NB4 (cell line): ENCODE results near the gene RABEPK.

ENCODE experiments used
- DNase-seq: peaks from one replicate; pipeline ENCODE4 v3.0.0; 2010; ENCODE audit warnings: low read depth
- H3K4me3 ChIP-seq: one replicate; pipeline ENCODE4 v1.5.1; 2011; ENCODE audit warnings: mild to moderate bottlenecking, low read depth, low read length, moderate library complexity
- MYC ChIP-seq: IDR thresholded peaks from 2 replicates; pipeline ENCODE4 v1.6.1; 2011; ENCODE audit warnings: low read depth, low read length
- POLR2A ChIP-seq: IDR thresholded peaks from 2 replicates; pipeline ENCODE4 v1.6.1; 2011; ENCODE audit warnings: mild to moderate bottlenecking; ENCODE audit not compliant: insufficient read length; ENCODE audit errors: extremely low read depth
- TF ChIP-seq, protein P1 (sequence below): IDR thresholded peaks from 2 replicates; pipeline ENCODE4 v1.6.1; 2011; ENCODE audit warnings: low read depth, low read length
- TF ChIP-seq, protein P2 (sequence below): IDR thresholded peaks from one replicate; pipeline ENCODE4 v1.5.1; 2012; ENCODE audit warnings: low read depth, low read length

Gene RABEPK

DNA sequence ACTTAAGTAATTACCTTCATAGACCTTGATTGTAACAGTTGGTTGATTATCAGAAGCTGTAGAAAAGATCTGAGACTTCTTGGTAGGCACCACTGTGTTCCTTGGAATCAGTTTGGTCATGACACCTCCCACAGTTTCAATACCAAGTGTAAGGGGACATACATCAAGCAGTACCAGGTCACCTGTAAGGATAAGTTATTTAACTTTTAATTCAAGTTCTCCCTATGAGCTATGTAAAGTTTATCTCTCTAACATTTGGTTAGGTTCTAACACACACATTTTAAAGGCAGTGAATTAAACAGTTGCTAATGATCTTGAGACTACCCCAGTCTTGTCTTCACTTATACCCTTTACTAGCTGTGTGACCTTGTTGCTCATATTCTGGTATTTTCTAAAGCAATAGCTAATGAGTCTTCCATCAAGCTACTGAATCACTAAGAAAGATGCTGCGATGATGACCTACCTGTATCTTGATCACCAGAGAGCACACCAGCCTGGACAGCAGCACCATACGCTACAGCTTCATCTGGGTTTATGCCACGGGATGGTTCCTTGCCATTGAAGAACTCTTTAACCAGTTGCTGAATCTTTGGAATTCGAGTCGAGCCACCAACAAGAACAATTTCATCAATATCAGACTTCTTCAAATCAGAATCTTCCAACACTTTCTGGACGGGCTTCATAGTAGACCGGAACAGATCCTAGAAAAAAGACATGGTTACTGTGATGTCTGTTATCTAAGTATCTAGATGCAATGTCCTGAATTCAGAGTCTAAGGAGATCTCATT is 38.0 kb downstream of the RABEPK start:
- TF ChIP-seq, protein P1, sequence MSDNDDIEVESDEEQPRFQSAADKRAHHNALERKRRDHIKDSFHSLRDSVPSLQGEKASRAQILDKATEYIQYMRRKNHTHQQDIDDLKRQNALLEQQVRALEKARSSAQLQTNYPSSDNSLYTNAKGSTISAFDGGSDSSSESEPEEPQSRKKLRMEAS: no peak
- TF ChIP-seq MYC: no peak
- TF ChIP-seq, protein P2, sequence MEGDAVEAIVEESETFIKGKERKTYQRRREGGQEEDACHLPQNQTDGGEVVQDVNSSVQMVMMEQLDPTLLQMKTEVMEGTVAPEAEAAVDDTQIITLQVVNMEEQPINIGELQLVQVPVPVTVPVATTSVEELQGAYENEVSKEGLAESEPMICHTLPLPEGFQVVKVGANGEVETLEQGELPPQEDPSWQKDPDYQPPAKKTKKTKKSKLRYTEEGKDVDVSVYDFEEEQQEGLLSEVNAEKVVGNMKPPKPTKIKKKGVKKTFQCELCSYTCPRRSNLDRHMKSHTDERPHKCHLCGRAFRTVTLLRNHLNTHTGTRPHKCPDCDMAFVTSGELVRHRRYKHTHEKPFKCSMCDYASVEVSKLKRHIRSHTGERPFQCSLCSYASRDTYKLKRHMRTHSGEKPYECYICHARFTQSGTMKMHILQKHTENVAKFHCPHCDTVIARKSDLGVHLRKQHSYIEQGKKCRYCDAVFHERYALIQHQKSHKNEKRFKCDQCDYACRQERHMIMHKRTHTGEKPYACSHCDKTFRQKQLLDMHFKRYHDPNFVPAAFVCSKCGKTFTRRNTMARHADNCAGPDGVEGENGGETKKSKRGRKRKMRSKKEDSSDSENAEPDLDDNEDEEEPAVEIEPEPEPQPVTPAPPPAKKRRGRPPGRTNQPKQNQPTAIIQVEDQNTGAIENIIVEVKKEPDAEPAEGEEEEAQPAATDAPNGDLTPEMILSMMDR: no peak
- TF ChIP-seq POLR2A: no peak
- no peak for DNase-seq
- H3K4me3 ChIP-seq: peak overlapping the region; percentile 99

DNA sequence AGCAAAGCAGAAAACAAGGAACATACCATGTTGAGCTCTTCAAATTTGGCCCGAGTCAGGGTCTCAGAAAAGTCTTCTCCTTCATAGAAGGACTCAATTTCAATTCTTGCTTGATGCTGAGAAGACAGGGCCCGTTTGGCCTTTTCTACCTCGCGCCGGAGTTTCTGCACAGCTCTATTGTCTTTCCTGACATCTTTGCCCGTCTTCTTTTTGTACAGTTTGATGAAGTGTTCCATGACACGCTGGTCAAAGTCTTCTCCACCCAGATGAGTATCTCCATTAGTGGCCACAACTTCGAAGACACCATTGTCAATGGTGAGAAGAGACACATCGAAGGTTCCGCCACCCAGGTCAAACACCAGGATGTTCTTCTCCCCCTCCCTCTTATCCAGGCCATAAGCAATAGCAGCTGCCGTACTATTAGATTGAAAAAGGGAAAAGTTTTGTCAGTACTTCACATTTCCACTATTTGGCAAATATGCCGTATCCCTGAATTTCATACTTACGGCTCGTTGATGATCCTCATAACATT is 38.6 kb downstream of the RABEPK start:
- no peak for DNase-seq
- peak overlapping the region; percentile 99 for H3K4me3 ChIP-seq
- TF ChIP-seq, protein P1: no peak
- TF ChIP-seq MYC (no peak), POLR2A (no peak)
- TF ChIP-seq, protein P2: no peak

DNA sequence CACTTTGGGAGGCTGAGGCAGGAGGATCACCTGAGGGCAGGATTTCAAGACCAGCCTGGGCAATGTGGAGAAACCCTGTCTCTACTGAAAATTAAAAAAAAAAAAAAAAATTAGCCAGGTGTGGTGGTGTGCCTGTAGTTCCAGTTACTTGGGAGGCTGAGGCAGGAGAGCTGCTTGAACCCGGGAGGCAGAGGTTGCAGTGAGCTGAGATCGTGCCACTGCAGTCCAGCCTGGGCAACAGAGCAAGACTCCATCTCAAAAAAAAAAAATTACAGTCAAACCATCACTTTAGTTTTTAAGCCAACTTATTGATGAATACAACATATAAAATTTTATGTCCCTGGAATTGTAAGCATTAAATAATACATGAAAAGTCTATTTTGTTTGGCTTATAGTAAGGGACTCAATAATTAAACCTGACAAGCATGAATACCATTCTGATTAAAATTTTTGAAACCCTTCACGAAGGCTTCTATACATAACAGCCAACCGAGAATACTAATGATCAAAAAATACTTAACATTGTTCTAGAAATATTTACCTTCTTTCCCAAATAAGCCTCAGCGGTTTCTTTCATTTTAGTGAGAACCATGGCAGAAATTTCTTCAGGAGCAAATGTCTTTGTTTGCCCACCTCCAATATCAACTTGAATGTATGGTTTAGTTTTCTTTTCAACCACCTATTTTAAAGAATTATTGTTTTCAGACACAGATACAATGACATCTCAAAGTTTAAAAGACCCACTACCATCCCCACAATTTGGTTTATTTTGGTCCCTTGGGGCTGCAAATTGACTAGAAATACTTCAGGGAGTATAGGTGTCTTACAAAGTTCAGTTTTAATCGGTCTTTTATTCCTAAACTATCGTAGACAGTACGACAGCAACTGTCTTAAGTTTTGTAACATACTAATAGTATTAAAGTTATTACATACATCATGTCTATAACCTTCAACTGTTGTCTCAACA is 39.6 kb downstream of the RABEPK start:
- DNase-seq: no peak
- H3K4me3 ChIP-seq: peak overlapping the region; percentile 99
- TF ChIP-seq POLR2A (no peak), MYC (no peak)
- TF ChIP-seq, protein P1: no peak
- TF ChIP-seq, protein P2: no peak

DNA sequence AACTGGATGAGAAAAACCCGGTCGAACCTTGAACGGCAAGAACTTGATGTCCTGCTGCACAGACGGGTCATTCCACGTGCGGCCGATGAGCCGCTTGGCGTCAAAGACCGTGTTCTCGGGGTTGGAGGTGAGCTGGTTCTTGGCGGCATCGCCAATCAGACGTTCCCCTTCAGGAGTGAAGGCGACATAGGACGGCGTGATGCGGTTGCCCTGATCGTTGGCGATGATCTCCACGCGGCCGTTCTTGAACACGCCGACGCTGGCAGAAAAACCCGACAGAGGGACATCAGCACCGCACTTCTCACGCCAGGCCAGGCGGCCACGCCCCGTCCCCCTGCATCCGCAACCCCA is 40.3 kb downstream of the RABEPK start:
- peak; percentile 56 for DNase-seq
- no peak for TF ChIP-seq POLR2A
- TF ChIP-seq, protein P1: peak; percentile 70; the same call in 1 of the 2 replicates
- H3K4me3 ChIP-seq: peak overlapping the region; percentile 99

DNA sequence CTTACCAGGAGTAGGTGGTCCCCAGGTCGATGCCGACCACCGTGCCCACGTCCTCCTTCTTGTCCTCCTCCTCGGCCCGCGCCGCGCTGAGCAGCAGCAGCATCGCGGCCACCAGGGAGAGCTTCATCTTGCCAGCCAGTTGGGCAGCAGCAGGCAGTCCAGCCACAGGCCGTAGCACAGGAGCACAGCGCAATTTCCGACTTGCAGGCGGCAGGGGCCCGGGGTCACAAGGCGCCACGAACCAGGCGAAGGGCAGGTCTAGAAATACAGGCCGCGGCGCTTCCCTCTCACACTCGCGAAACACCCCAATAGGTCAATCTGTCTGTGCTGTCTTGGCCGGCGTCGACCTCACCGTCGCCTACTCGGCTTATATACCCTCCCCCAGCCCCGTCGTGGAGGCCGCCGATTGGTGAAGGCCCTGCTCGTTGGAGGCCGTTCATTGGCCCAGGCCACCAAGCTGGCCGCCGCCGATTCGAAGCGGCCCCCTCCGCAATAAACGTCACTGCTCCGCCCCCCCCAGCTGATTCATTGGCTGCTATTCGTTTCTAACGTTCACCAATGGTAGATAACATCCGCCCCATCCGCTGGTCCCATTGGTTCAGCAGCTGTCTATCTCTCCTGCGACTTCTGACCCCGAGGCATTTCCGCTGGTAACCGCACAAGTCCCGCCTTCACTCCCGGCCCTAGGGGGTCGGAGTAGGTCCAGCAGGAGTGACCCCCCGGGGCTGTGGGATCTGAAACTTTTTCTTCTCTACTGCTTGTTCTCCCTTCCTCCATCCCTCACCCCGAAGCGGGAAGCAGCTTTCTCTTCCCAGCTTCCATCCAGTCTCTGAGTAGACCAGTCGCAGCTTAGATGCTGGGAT is 40.9 kb downstream of the RABEPK start, which contains the start of gene HSPA5:
Gene HSPA5, minus strand, starts transcription at position 344 of the 863 bp plus-strand sequence. Its CDS starts 217 bp downstream, at position 127.
- peak; percentile 99 for DNase-seq
- peak within 1 kb of the TSS; percentile 99 for H3K4me3 ChIP-seq
- TF ChIP-seq, protein P1: peak; percentile 42
- peak; percentile 97 for TF ChIP-seq POLR2A
- peak; percentile 82 for TF ChIP-seq MYC
- TF ChIP-seq, protein P2: no peak
